K562 (cell line): Measurements from ENCODE around the gene PSORS1C1. TPM values are rescaled to one million over a fixed set of nuclear protein-coding genes. Genes with fewer than 3 reads are reported as not detected.

Source experiments
- ATF1 ChIP-seq, 2 experiments: fragments of 450-650 bp in 1 of 2; IDR thresholded peaks; 2 replicates each; pipeline ENCODE4 v1.6.1; 2016; ENCODE audit warnings: missing compliant biosample characterization in 1 of 2, missing genetic modification characterization in 1 of 2
- CSDE1 ChIP-seq, 2 experiments: fragments of 450-650 bp; IDR thresholded peaks; 2 replicates each; pipeline ENCODE4 v1.6.1; 2016; ENCODE audit warnings: mild to moderate bottlenecking in 1 of 2
- FIP1L1 ChIP-seq: fragments of 200-400 bp; formaldehyde crosslinking; IDR thresholded peaks from 2 replicates; pipeline ENCODE4 v1.6.1; 2018; ENCODE audit warnings: mild to moderate bottlenecking, low read depth, low read length; ENCODE audit not compliant: poor library complexity, severe bottlenecking
- JUN ChIP-seq, 2 experiments: sonication (generic) in 1 of 2; formaldehyde crosslinking in 1 of 2; IDR thresholded peaks; 2 replicates each; pipeline versions ENCODE4 v1.6.1 to v1.8.0; 2012 to 2022; ENCODE audit warnings: borderline replicate concordance in 2 of 2, mild to moderate bottlenecking in 2 of 2, improper control_type of control experiment in 1 of 2, low read depth in 1 of 2, low read length in 1 of 2, missing genetic modification reagents in 1 of 2
- KAT7 ChIP-seq: sonication (generic); formaldehyde crosslinking; IDR thresholded peaks from 2 replicates; pipeline ENCODE4 v1.8.0; 2022; ENCODE audit warnings: missing genetic modification reagents, mild to moderate bottlenecking, borderline replicate concordance
- KDM5B ChIP-seq: fragments of 200-600 bp; sonication (generic); IDR thresholded peaks from 2 replicates; pipeline ENCODE4 v1.6.1; 2012; ENCODE audit warnings: low read depth, mild to moderate bottlenecking, moderate library complexity, low read length, control low read depth, inconsistent platforms; ENCODE audit not compliant: insufficient replicate concordance
- NRF1 ChIP-seq, 2 experiments: fragments of 450-650 bp; IDR thresholded peaks in 1 of 2; conservative IDR thresholded peaks in 1 of 2; 2 replicates each; pipeline ENCODE4 v1.6.1; 2014; ENCODE audit warnings: mild to moderate bottlenecking in 2 of 2
- RFX7 ChIP-seq: fragments of 250-450 bp; sonication (Bioruptor Pico); IDR thresholded peaks from 2 replicates; pipeline ENCODE4 v1.5.1; 2021; ENCODE audit warnings: mild to moderate bottlenecking
- RUNX1 ChIP-seq: sonication (generic); IDR thresholded peaks from 2 replicates; pipeline ENCODE4 v1.6.1; 2016; ENCODE audit warnings: antibody characterized with exemption, low read depth
- TCFL5 ChIP-seq: fragments of 250-450 bp; sonication (Bioruptor Pico); conservative IDR thresholded peaks from 2 replicates; pipeline ENCODE4 v1.6.1; 2021; ENCODE audit warnings: mild to moderate bottlenecking, moderate library complexity, matching md5 sums
- polyA plus RNA-seq, 8 experiments: library from polyadenylated mRNA; depleted of rRNA in 4 of 8; stranded (reverse) in 5 of 8; unstranded in 3 of 8; fragments of >200 nt; fragmentation: Nextera tagmentation in 2 of 8; fragmentation: Illumina TruSeq in 1 of 8; extraction: Ambion mirVana in 2 of 8; extraction: Trizol in 1 of 8; gene quantifications; 2 replicates each; pipeline versions ENCODE4 v1.2.1 to v1.2.3, GENCODE V29; 2011 to 2014; ENCODE audit warnings: inconsistent platforms in 1 of 8, missing spikeins in 1 of 8
- total RNA-seq, 7 experiments: library from RNA; depleted of rRNA in 6 of 7; stranded (reverse); fragments of >200 nt in 6 of 7; fragmentation: Illumina TruSeq in 2 of 7; extraction: Trizol in 2 of 7; gene quantifications; 2 replicates each; pipeline versions ENCODE4 v1.2.1 to v1.2.3, GENCODE V29; 2011 to 2021; ENCODE audit warnings: low replicate concordance in 1 of 7
- TF ChIP-seq, protein P1 (sequence below): fragments of 200-600 bp; sonication (generic); IDR thresholded peaks from one replicate; pipeline ENCODE4 v1.6.1; 2012; ENCODE audit warnings: mild to moderate bottlenecking, low read depth, low read length, inconsistent platforms
- TF ChIP-seq, protein P2 (sequence below), 2 experiments: IDR thresholded peaks; 2 replicates each; pipeline ENCODE4 v1.6.1; 2011; ENCODE audit warnings: borderline replicate concordance in 1 of 2, control low read depth in 1 of 2, low read depth in 1 of 2, low read length in 1 of 2, mild to moderate bottlenecking in 1 of 2, mixed read lengths in 1 of 2, moderate library complexity in 1 of 2; ENCODE audit not compliant: insufficient read depth in 1 of 2, insufficient read length in 1 of 2, poor library complexity in 1 of 2, severe bottlenecking in 1 of 2; ENCODE audit errors: extremely low read depth in 1 of 2

Gene PSORS1C1
- total and polyA plus RNA-seq, 9 of the 15 experiments (the other 6 are each of a cell fraction or from before 2014, with no cell fraction given) = 0.11 TPM; not detected in 8

DNA sequence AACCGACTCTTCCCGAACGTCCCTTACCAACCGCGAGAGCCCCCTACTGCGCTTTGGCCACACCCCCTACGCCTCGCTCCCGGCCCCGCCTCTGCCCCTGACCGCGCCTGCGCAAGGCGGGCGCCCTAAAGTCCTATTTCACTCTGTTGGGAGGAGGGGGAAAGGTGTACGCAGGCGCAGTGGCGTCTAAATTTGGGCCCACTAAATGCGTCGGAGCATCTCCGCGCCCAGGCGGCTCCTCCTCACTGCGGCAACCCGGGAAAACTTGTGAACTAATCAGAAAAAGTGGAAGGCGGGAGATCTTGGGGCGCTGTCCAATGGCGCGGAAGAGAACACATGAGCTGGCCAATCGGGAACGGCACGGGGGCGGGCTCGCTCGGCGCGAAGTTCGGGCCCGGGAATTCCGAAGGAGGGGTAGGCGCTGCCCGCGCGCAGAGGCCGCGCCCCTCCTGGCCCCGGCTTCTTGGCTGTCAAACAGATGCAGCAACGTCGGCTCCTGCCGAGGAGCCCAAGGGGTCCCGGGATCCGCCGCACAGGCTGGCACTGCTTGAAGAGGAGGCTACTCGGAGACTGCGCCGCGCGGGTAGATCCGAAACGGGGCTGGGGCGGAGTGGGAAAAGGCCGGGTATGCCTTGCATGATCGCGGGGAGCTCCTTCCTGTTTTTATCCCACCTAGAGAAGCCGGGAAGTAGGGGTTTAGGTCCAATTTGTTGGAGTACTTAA, 43.7 kb downstream of the PSORS1C1 start, which contains the start of gene TCF19 (continued):
- TF ChIP-seq, protein P1, sequence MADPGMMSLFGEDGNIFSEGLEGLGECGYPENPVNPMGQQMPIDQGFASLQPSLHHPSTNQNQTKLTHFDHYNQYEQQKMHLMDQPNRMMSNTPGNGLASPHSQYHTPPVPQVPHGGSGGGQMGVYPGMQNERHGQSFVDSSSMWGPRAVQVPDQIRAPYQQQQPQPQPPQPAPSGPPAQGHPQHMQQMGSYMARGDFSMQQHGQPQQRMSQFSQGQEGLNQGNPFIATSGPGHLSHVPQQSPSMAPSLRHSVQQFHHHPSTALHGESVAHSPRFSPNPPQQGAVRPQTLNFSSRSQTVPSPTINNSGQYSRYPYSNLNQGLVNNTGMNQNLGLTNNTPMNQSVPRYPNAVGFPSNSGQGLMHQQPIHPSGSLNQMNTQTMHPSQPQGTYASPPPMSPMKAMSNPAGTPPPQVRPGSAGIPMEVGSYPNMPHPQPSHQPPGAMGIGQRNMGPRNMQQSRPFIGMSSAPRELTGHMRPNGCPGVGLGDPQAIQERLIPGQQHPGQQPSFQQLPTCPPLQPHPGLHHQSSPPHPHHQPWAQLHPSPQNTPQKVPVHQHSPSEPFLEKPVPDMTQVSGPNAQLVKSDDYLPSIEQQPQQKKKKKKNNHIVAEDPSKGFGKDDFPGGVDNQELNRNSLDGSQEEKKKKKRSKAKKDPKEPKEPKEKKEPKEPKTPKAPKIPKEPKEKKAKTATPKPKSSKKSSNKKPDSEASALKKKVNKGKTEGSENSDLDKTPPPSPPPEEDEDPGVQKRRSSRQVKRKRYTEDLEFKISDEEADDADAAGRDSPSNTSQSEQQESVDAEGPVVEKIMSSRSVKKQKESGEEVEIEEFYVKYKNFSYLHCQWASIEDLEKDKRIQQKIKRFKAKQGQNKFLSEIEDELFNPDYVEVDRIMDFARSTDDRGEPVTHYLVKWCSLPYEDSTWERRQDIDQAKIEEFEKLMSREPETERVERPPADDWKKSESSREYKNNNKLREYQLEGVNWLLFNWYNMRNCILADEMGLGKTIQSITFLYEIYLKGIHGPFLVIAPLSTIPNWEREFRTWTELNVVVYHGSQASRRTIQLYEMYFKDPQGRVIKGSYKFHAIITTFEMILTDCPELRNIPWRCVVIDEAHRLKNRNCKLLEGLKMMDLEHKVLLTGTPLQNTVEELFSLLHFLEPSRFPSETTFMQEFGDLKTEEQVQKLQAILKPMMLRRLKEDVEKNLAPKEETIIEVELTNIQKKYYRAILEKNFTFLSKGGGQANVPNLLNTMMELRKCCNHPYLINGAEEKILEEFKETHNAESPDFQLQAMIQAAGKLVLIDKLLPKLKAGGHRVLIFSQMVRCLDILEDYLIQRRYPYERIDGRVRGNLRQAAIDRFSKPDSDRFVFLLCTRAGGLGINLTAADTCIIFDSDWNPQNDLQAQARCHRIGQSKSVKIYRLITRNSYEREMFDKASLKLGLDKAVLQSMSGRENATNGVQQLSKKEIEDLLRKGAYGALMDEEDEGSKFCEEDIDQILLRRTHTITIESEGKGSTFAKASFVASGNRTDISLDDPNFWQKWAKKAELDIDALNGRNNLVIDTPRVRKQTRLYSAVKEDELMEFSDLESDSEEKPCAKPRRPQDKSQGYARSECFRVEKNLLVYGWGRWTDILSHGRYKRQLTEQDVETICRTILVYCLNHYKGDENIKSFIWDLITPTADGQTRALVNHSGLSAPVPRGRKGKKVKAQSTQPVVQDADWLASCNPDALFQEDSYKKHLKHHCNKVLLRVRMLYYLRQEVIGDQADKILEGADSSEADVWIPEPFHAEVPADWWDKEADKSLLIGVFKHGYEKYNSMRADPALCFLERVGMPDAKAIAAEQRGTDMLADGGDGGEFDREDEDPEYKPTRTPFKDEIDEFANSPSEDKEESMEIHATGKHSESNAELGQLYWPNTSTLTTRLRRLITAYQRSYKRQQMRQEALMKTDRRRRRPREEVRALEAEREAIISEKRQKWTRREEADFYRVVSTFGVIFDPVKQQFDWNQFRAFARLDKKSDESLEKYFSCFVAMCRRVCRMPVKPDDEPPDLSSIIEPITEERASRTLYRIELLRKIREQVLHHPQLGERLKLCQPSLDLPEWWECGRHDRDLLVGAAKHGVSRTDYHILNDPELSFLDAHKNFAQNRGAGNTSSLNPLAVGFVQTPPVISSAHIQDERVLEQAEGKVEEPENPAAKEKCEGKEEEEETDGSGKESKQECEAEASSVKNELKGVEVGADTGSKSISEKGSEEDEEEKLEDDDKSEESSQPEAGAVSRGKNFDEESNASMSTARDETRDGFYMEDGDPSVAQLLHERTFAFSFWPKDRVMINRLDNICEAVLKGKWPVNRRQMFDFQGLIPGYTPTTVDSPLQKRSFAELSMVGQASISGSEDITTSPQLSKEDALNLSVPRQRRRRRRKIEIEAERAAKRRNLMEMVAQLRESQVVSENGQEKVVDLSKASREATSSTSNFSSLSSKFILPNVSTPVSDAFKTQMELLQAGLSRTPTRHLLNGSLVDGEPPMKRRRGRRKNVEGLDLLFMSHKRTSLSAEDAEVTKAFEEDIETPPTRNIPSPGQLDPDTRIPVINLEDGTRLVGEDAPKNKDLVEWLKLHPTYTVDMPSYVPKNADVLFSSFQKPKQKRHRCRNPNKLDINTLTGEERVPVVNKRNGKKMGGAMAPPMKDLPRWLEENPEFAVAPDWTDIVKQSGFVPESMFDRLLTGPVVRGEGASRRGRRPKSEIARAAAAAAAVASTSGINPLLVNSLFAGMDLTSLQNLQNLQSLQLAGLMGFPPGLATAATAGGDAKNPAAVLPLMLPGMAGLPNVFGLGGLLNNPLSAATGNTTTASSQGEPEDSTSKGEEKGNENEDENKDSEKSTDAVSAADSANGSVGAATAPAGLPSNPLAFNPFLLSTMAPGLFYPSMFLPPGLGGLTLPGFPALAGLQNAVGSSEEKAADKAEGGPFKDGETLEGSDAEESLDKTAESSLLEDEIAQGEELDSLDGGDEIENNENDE = no peak
- TF ChIP-seq FIP1L1 (peak; percentile 43), RFX7 (CRISPR knock-in tag) (no peak), JUN (IDR thresholded peaks at IDR 0.05; ENCODE audit: borderline replicate concordance, low read depth, low read length) (peak; percentile 50; the same call in 1 of the 2 replicates), JUN (CRISPR knock-in tag; IDR thresholded peaks at IDR 0.05; ENCODE audit: borderline replicate concordance) (no peak), RUNX1 (0 out of 2 replicates have a peak, but pooled peaks have one; percentile 49), CSDE1 (IDR thresholded peaks at IDR 0.05) (no peak), NRF1 (conservative IDR thresholded peaks at IDR 0.05 in 1 of 2, IDR thresholded peaks at IDR 0.05 in 1 of 2) (peak; percentile 99), KDM5B (no peak), KAT7 (peak; percentile 58; the same call in 1 of the 2 replicates), ATF1 (CRISPR knock-in tag; IDR thresholded peaks at IDR 0.05) (no peak), ATF1 (tag; IDR thresholded peaks at IDR 0.05) (peak; percentile 84), TCFL5 (no peak)
- TF ChIP-seq, protein P2, sequence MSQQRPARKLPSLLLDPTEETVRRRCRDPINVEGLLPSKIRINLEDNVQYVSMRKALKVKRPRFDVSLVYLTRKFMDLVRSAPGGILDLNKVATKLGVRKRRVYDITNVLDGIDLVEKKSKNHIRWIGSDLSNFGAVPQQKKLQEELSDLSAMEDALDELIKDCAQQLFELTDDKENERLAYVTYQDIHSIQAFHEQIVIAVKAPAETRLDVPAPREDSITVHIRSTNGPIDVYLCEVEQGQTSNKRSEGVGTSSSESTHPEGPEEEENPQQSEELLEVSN (IDR thresholded peaks at IDR 0.05; ENCODE audit: borderline replicate concordance in 1 of 2, extremely low read depth in 1 of 2, insufficient read depth in 1 of 2, insufficient read length in 1 of 2, low read depth in 1 of 2, low read length in 1 of 2, poor library complexity in 1 of 2, severe bottlenecking in 1 of 2) = peak; percentile 55 to 76
